Activated CD4-positive, alpha-beta T cell treated with anti-CD3 and anti-CD28 coated beads, Interleukin-2, amount 50 U/mL, for 1 hour (primary cell): ENCODE measurements around the gene VWA3A.
"Not testable (repeated sequence)": the region's sequence is repeated elsewhere in the genome, so short reads cannot be mapped to it uniquely, and the experiment has no call there.

Experiments
- DNase-seq: peaks from one replicate; pipeline ENCODE4 v3.0.0-alpha.2; 2020

Gene VWA3A

GRCh38 chr16:22141767-22142166, 49.4 kb downstream of the VWA3A start:
- DNase-seq: no peak

- DNase-seq: no peak
These were observed 52.2 kb downstream of the VWA3A start for GRCh38 chr16:22144520-22144919.

- no peak for DNase-seq
These were observed 55.5 kb downstream of the VWA3A start for GRCh38 chr16:22147853-22148252.

DNA sequence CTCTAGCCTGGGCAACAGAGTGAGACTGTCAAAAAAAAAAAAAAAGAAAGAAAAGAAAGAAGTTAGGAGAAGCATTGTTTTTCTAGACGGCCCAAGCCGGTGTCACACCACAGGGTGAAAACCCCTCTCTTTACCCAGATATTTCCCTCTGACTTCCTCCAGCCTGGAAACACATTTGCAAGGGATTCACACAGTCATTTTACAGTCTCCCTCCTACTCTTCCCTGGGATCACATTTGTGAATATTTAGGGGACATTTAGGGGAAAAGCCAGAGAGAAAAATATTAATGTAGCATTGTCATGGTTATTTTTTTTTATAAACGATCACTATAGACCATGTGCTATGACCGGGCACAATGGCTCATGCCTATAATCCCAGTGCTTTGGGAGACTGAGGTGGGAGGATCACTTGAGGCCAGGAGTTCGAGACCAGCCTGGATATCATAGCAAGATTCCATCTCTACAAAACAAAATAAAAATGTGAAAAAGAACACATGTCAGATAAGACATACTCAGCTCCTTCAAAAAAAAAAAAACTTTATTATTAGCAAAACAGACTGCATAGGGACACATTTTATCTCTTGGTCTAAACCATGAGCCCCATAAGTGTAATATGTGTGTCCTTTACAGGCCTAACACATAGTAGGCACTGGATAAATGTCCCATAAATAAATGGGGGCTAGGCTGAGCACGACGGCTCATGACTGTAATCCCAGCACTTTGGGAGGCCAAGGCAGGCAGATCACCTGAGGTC, 59.1 kb downstream of the VWA3A start:
- no peak for DNase-seq

GRCh38 chr16:22152316-22152715, 60.0 kb downstream of the VWA3A start:
- DNase-seq: no peak

- DNase-seq: not testable (repeated sequence)
These were observed 60.7 kb downstream of the VWA3A start for GRCh38 chr16:22153078-22153477.

- DNase-seq: no peak
These were observed 69.1 kb downstream of the VWA3A start for GRCh38 chr16:22161401-22161800.

DNA sequence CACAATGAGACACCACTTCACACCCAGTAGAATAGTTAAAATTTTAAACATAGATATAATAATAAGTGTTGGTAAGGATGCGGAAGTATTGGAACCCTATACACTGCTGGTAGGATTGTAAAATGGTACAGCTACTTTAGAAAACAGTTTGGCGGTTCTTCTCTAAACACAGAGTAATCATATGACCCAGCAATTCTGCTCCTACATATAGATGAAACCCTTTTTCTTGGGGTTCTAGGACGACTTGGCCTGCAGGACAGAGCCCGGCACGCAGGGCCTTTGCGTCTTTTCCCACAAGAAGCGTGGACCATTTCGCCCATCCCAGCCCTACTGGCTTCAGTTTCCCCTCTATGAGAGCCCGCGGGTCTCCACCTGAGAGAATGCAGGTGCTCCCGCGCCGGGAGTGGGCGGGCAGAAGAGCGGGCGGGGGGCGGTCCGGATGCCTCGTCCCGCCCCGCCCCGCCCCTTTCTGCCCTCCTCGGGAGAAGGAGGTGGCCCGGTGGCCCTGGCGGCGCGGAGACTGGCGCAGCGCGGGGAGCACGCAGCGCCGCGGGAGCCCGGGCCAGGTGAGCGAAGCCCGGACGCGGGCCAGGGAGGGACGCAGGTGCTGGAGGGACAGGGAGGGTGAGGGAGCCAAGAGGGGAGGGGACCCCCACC, 69.8 kb downstream of the VWA3A start, which contains the start of gene SDR42E2:
TSS of gene SDR42E2 (plus strand) at position 508 of the 657 bp plus-strand sequence. CDS start 3,077 bp downstream, outside the sequence.
- peak; percentile 45 for DNase-seq

- DNase-seq: no peak
These were observed 70.3 kb downstream of the VWA3A start for GRCh38 chr16:22162656-22163009.

DNA sequence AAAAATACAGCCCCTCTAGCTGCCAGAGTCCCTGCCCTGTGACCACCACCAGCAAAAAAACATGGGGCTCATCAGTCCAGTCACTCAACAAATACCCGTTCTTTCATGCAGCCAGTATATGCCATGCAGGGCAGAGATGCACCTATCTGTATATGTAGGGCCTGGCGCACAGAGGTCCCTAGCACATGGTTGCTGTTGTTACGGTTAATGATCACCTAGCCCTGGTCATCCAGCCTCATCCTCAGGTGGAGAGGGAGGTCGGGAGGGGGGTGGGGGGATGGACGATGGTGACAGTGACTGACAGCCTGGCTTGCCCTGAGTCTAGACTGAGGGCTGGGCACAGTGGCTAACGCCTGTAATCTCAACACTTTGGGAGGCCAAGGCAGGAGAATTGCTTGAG, 71.5 kb downstream of the VWA3A start:
- no peak for DNase-seq

DNA sequence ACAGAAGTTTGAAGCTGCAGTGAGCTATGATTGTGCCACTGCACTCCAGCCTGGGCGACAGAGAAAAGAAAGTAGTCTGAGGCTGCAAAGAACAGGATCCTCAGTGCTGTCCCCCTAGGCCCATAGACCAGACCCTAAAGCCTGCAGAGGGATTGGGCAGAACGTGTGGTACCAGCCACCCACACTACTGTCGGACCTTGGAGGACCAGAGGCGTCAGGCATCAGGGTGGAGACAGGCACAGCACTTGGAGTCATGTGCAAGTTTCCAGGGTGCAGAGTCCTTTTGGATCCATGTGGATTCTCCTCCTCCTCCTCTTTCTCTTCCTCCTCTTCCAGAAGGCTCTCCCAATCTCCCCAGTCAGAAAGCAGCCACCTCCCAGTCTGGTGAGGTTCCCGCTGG, 72.1 kb downstream of the VWA3A start:
- no peak for DNase-seq

GRCh38 chr16:22165508-22166285, 73.4 kb downstream of the VWA3A start:
- DNase-seq: no peak

GRCh38 chr16:22171953-22172352, 79.6 kb downstream of the VWA3A start:
- no peak for DNase-seq

- DNase-seq: not testable (repeated sequence)
These were observed 80.3 kb downstream of the VWA3A start for GRCh38 chr16:22172642-22173041.

GRCh38 chr16:22174642-22175041, 82.3 kb downstream of the VWA3A start:
- DNase-seq: no peak

GRCh38 chr16:22177968-22178930, 85.9 kb downstream of the VWA3A start:
- no peak for DNase-seq

- no peak for DNase-seq
These were observed 89.1 kb downstream of the VWA3A start for GRCh38 chr16:22181426-22181825.

- no peak for DNase-seq
These were observed 89.5 kb downstream of the VWA3A start for GRCh38 chr16:22181843-22182242.

GRCh38 chr16:22183335-22183734, 91.0 kb downstream of the VWA3A start:
- DNase-seq: no peak

- no peak for DNase-seq
These were observed 91.7 kb downstream of the VWA3A start for GRCh38 chr16:22183901-22184614.

GRCh38 chr16:22184615-22184968, 92.3 kb downstream of the VWA3A start:
- no peak for DNase-seq

DNA sequence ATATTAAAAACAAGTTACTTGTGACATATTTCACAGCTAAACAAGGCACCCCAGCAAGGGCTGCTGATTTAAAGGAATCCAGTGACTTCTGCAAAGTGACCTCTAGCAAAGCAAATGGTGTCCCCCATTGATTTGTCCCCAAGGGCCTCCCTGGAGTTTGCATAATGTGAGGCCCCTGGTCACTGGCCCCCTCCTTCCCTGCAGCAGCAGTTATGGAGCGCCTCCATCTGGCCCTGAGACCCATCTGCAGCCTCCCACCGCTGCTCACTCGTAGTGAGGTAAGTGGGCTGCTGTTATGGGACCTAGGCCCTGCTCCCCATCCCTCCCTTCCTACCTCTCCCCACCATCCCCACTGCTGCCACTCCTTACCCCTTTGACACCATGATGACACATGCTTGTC, 94.2 kb downstream of the VWA3A start:
- DNase-seq: no peak
